Keratinocyte (primary cell): ENCODE measurements around the gene PAX1. TPM values are rescaled to one million over a fixed set of nuclear protein-coding genes. Genes with fewer than 3 reads are reported as not detected.

ENCODE experiments used
- DNase-seq: peaks from one replicate; pipeline ENCODE4 v3.0.0-alpha.2; 2011; ENCODE audit warnings: low read depth, missing footprints, low spot score
- FAIRE-seq: peaks from 2 replicates; lab custom pipeline; 2011; peaks lifted over from hg19 to GRCh38; lab: Jason Lieb, UNC
- H2AFZ ChIP-seq: 2 replicates; pipeline ENCODE4 v1.6.0; 2012; ENCODE audit warnings: low read length, control low read depth, inconsistent platforms; ENCODE audit not compliant: control insufficient read depth
- H3K27ac ChIP-seq: 2 replicates; pipeline ENCODE4 v1.5.1; 2011; ENCODE audit warnings: low read length; ENCODE audit not compliant: control insufficient read depth, insufficient read depth
- H3K27me3 ChIP-seq: 3 replicates; pipeline ENCODE4 v1.6.0; 2011; ENCODE audit warnings: low read length; ENCODE audit not compliant: control insufficient read depth, insufficient read depth; ENCODE audit errors: extremely low read depth
- H3K36me3 ChIP-seq, 2 experiments: 2 replicates in 1 of 2; 3 replicates in 1 of 2; pipeline ENCODE4 v1.5.1; 2011; ENCODE audit warnings: low read length in 2 of 2, mild to moderate bottlenecking in 1 of 2; ENCODE audit not compliant: control insufficient read depth in 2 of 2, insufficient read depth in 2 of 2; ENCODE audit errors: extremely low read depth in 1 of 2
- H3K4me1 ChIP-seq: 3 replicates; pipeline ENCODE4 v1.5.1; 2011; ENCODE audit warnings: low read length; ENCODE audit not compliant: control insufficient read depth, insufficient read depth; ENCODE audit errors: extremely low read depth
- H3K4me2 ChIP-seq: 3 replicates; pipeline ENCODE4 v1.6.0; 2011; ENCODE audit warnings: low read depth, low read length; ENCODE audit not compliant: control insufficient read depth, insufficient read depth; ENCODE audit errors: extremely low read depth
- H3K4me3 ChIP-seq, 3 experiments: fragments of 200-600 bp in 1 of 3; sonication (generic) in 1 of 3; 2 replicates in 2 of 3; 3 replicates in 1 of 3; pipeline ENCODE4 v1.5.1; 2011 to 2016; ENCODE audit warnings: low read length in 3 of 3, mild to moderate bottlenecking in 3 of 3, control low read depth in 2 of 3, inconsistent platforms in 1 of 3, low read depth in 1 of 3, mixed read lengths in 1 of 3, mixed run types in 1 of 3, moderate library complexity in 1 of 3; ENCODE audit not compliant: control insufficient read depth in 2 of 3, insufficient read depth in 2 of 3; ENCODE audit errors: extremely low read depth in 1 of 3
- H3K79me2 ChIP-seq: 2 replicates; pipeline ENCODE4 v1.6.0; 2012; ENCODE audit warnings: low read length; ENCODE audit not compliant: control insufficient read depth, insufficient read depth
- H3K9ac ChIP-seq: 3 replicates; pipeline ENCODE4 v1.6.0; 2011; ENCODE audit warnings: low read length; ENCODE audit not compliant: control insufficient read depth, insufficient read depth; ENCODE audit errors: extremely low read depth
- H3K9me1 ChIP-seq: 3 replicates; pipeline ENCODE4 v1.6.0; 2011; ENCODE audit warnings: low read length; ENCODE audit not compliant: control insufficient read depth, insufficient read depth; ENCODE audit errors: extremely low read depth
- H3K9me3 ChIP-seq: 2 replicates; pipeline ENCODE4 v1.5.1; 2012; ENCODE audit warnings: low read depth, low read length; ENCODE audit not compliant: control insufficient read depth
- H4K20me1 ChIP-seq: 3 replicates; pipeline ENCODE4 v1.6.0; 2011; ENCODE audit warnings: low read length; ENCODE audit not compliant: control insufficient read depth, insufficient read depth; ENCODE audit errors: extremely low read depth
- EZH2 ChIP-seq: IDR thresholded peaks from one replicate; pipeline ENCODE4 v1.6.1; 2012; ENCODE audit warnings: inconsistent platforms, mild to moderate bottlenecking, low read length, moderate library complexity
- dilution Hi-C: fragments of 300-500 bp; cut with MboI; formaldehyde crosslinking; loops from one replicate; pipeline ENCODE4 v1.7.0; 2020; ENCODE audit warnings: low sequenced_read_pairs; ENCODE audit not compliant: extremely low pct_ligation_motif_present
- polyA plus RNA-seq, 5 experiments: library from polyadenylated mRNA; depleted of rRNA in 3 of 5; stranded (reverse) in 3 of 5; stranded (forward) in 1 of 5; unstranded in 1 of 5; fragments of >200 nt; gene quantifications; 1 replicate in 1 of 5; 2 replicates in 3 of 5; 3 replicates in 1 of 5; pipeline versions ENCODE4 v1.2.1 to v1.2.3, GENCODE V29; 2011 to 2012; ENCODE audit warnings: missing spikeins in 2 of 5, low read depth in 1 of 5, low replicate concordance in 1 of 5
- small RNA-seq, 3 experiments: library from RNA; depleted of rRNA; stranded (forward); fragments of <200 nt; gene quantifications; one replicate each; pipeline ENCODE3, GENCODE V24; 2012; ENCODE audit warnings: low read depth in 3 of 3, low replicate concordance in 1 of 3; ENCODE audit not compliant: insufficient read length in 3 of 3
- TF ChIP-seq, protein P1 (sequence below), 3 experiments: IDR thresholded peaks in 1 of 3; conservative IDR thresholded peaks in 1 of 3; optimal IDR thresholded peaks in 1 of 3; 2 replicates in 2 of 3; 3 replicates in 1 of 3; pipeline versions ENCODE3 to v1.5.1; 2011; ENCODE audit warnings: low read length in 3 of 3, mild to moderate bottlenecking in 3 of 3, moderate library complexity in 2 of 3, control low read depth in 1 of 3, inconsistent platforms in 1 of 3; ENCODE audit not compliant: insufficient read depth in 2 of 3; ENCODE audit errors: extremely low read depth in 1 of 3

PAX1 gene
- polyA plus RNA-seq, 1 donor (not counting 4 experiments of a cell fraction or from before 2014, with no cell fraction given), result not detected

DNA sequence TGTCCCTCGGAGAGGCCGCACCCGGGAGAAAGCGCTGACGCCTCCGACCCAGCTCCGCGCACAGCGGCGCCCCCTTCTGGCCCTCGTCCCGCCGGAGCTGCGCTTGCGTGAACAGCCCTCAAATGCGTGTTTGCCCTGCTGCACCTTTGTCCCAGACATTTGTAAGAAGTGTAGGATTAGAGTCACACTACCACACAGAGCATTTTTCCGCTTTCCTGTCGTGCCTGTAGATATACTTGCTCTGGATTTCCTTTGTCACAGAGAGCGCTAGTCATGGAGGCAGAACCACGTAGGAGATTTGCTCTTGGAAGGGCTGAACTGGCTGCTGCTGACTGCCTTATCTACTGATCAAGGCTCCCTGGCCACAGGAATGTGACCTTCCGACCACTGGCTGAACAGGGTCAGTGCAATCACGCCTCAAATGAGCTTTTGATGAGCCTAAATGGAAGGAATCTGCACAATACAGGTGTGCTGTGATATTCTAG, 62.3 kb downstream of the PAX1 start:
- H3K4me2 ChIP-seq, result no peak overlapping the region

More for the DNA sequence above, 62.3 kb downstream of the PAX1 start:
- no peak overlapping the region for H3K4me3 ChIP-seq
- FAIRE-seq, result no peak
- no peaks in the 10 kb centered on the region for H3K27me3 ChIP-seq
- DNase-seq, result no peak
- dilution Hi-C loops, result no loop called here
- no peaks in the 10 kb centered on the region for H3K9me1 ChIP-seq
- no peak overlapping the region for H3K27ac ChIP-seq
- H3K9me3 ChIP-seq, result no peaks in the 10 kb centered on the region
- H3K36me3 ChIP-seq, result no peaks in the 10 kb centered on the region
- H2AFZ ChIP-seq, result no peak overlapping the region
- no peak overlapping the region for H3K9ac ChIP-seq
- H4K20me1 ChIP-seq, result no peaks in the 10 kb centered on the region
- H3K79me2 ChIP-seq, result no peaks in the 10 kb centered on the region
- no peaks in the 10 kb centered on the region for H3K4me1 ChIP-seq
- TF ChIP-seq, protein P1, sequence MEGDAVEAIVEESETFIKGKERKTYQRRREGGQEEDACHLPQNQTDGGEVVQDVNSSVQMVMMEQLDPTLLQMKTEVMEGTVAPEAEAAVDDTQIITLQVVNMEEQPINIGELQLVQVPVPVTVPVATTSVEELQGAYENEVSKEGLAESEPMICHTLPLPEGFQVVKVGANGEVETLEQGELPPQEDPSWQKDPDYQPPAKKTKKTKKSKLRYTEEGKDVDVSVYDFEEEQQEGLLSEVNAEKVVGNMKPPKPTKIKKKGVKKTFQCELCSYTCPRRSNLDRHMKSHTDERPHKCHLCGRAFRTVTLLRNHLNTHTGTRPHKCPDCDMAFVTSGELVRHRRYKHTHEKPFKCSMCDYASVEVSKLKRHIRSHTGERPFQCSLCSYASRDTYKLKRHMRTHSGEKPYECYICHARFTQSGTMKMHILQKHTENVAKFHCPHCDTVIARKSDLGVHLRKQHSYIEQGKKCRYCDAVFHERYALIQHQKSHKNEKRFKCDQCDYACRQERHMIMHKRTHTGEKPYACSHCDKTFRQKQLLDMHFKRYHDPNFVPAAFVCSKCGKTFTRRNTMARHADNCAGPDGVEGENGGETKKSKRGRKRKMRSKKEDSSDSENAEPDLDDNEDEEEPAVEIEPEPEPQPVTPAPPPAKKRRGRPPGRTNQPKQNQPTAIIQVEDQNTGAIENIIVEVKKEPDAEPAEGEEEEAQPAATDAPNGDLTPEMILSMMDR (optimal IDR thresholded peaks at IDR 0.05 in 1 of 3, IDR thresholded peaks at IDR 0.05 in 1 of 3, conservative IDR thresholded peaks at IDR 0.05 in 1 of 3; ENCODE audit: extremely low read depth in 1 of 3, insufficient read depth in 2 of 3, low read length in 3 of 3), result peak in 2 of 3 experiments; percentile 41 to 54
- TF ChIP-seq EZH2, result no peak

Small RNAs within 50 kb of the gene (small RNA-seq; reads per million reads assigned to genes)
- gene RPL41P1, result 0 reads per million in 3 experiments

Other genes starting within 250 kb of the PAX1 start
- not detected in 3 replicates for gene NKX2-2, start 191.6 kb upstream of the PAX1 start, polyA plus RNA-seq